K562 (cell line): ENCODE results near the gene TAS2R39. TPM values are rescaled to one million over a fixed set of nuclear protein-coding genes. Genes with fewer than 3 reads are reported as not detected.

Experiments used
- CAMTA2 ChIP-seq: fragments of 250-450 bp; sonication (Bioruptor Pico); conservative IDR thresholded peaks from 2 replicates; pipeline ENCODE4 v1.5.1; 2022
- CHAMP1 ChIP-seq: fragments of 450-650 bp; IDR thresholded peaks from 2 replicates; pipeline ENCODE4 v1.6.1; 2016; ENCODE audit warnings: mild to moderate bottlenecking
- FOXA3 ChIP-seq, 2 experiments: fragments of 450-650 bp in 1 of 2; sonication (generic) in 1 of 2; formaldehyde crosslinking; IDR thresholded peaks in 1 of 2; conservative IDR thresholded peaks in 1 of 2; 2 replicates each; pipeline versions ENCODE4 v1.4.0 to v1.8.0; 2020 to 2022; ENCODE audit warnings: mild to moderate bottlenecking in 2 of 2, missing genetic modification reagents in 1 of 2
- HDAC2 ChIP-seq: fragments of 450-650 bp; IDR thresholded peaks from 2 replicates; pipeline ENCODE4 v1.6.1; 2016; ENCODE audit warnings: mild to moderate bottlenecking
- ID3 ChIP-seq, 2 experiments: fragments of 250-450 bp in 1 of 2; fragments of 450-650 bp in 1 of 2; sonication (Bioruptor Pico) in 1 of 2; IDR thresholded peaks; 2 replicates each; pipeline versions ENCODE4 v1.6.1 to v1.8.0; 2016 to 2021; ENCODE audit warnings: mild to moderate bottlenecking in 2 of 2, moderate library complexity in 2 of 2, missing compliant biosample characterization in 1 of 2, missing genetic modification characterization in 1 of 2
- KHSRP ChIP-seq: fragments of 450-650 bp; IDR thresholded peaks from 2 replicates; pipeline ENCODE4 v1.6.1; 2017
- MAZ ChIP-seq, 2 experiments: fragments of 450-650 bp in 1 of 2; sonication (generic) in 1 of 2; formaldehyde crosslinking; IDR thresholded peaks in 1 of 2; conservative IDR thresholded peaks in 1 of 2; 2 replicates each; pipeline versions ENCODE4 v1.4.0 to v1.5.0; 2020; ENCODE audit warnings: mild to moderate bottlenecking in 1 of 2, missing genetic modification reagents in 1 of 2
- NFRKB ChIP-seq: fragments of 450-650 bp; IDR thresholded peaks from 2 replicates; pipeline ENCODE4 v1.6.1; 2016; ENCODE audit warnings: low read depth
- NR3C1 ChIP-seq: sonication (generic); formaldehyde crosslinking; IDR thresholded peaks from 2 replicates; pipeline ENCODE4 v1.8.1; 2022; ENCODE audit warnings: missing genetic modification reagents
- RFX7 ChIP-seq: fragments of 250-450 bp; sonication (Bioruptor Pico); IDR thresholded peaks from 2 replicates; pipeline ENCODE4 v1.5.1; 2021; ENCODE audit warnings: mild to moderate bottlenecking
- SMAD1 ChIP-seq: fragments of 150-350 bp; IDR thresholded peaks from 2 replicates; pipeline ENCODE4 v1.6.1; 2014; ENCODE audit warnings: low read length, low read depth; ENCODE audit not compliant: partially characterized antibody
- SP1 ChIP-seq: sonication (generic); formaldehyde crosslinking; IDR thresholded peaks from 2 replicates; pipeline ENCODE4 v1.8.1; 2022; ENCODE audit warnings: mild to moderate bottlenecking, missing genetic modification reagents
- TEAD1 ChIP-seq, 2 experiments: fragments of 450-650 bp in 1 of 2; sonication (generic) in 1 of 2; formaldehyde crosslinking; IDR thresholded peaks; 2 replicates each; pipeline versions ENCODE4 v1.4.0 to v1.8.0; 2020 to 2022; ENCODE audit warnings: mild to moderate bottlenecking in 2 of 2, missing genetic modification reagents in 1 of 2
- TOE1 ChIP-seq, 2 experiments: fragments of 450-650 bp in 1 of 2; sonication (generic) in 1 of 2; formaldehyde crosslinking in 1 of 2; IDR thresholded peaks; 2 replicates each; pipeline versions ENCODE4 v1.7.1 to v1.8.0; 2016 to 2022; ENCODE audit warnings: borderline replicate concordance in 2 of 2, mild to moderate bottlenecking in 2 of 2, antibody characterized with exemption in 1 of 2, inconsistent platforms in 1 of 2, low read depth in 1 of 2, missing genetic modification reagents in 1 of 2, moderate library complexity in 1 of 2
- ZBTB33 ChIP-seq: sonication (generic); formaldehyde crosslinking; IDR thresholded peaks from 2 replicates; pipeline ENCODE4 v1.8.1; 2023; ENCODE audit warnings: mild to moderate bottlenecking, missing genetic modification reagents
- ZFP36 ChIP-seq: fragments of 150-350 bp; IDR thresholded peaks from 2 replicates; pipeline ENCODE4 v1.6.1; 2018; ENCODE audit warnings: low read length, low read depth; ENCODE audit not compliant: partially characterized antibody
- ZNF133 ChIP-seq: fragments of 250-450 bp; sonication (Bioruptor Pico); IDR thresholded peaks from 2 replicates; pipeline ENCODE4 v1.4.0; 2020; ENCODE audit warnings: mild to moderate bottlenecking
- ZNF41 ChIP-seq: fragments of 250-450 bp; sonication (Bioruptor Pico); conservative IDR thresholded peaks from 2 replicates; pipeline ENCODE4 v1.4.0; 2020; ENCODE audit warnings: mild to moderate bottlenecking
- ZNF507 ChIP-seq: conservative IDR thresholded peaks from 2 replicates; pipeline ENCODE4 v1.6.1; 2017; ENCODE audit warnings: missing genetic modification characterization, missing compliant biosample characterization
- ZNF561 ChIP-seq: fragments of 450-650 bp; formaldehyde crosslinking; conservative IDR thresholded peaks from 2 replicates; pipeline ENCODE4 v1.4.0; 2020; ENCODE audit warnings: mild to moderate bottlenecking, moderate library complexity
- ZNF655 ChIP-seq: fragments of 250-450 bp; sonication (Bioruptor Pico); IDR thresholded peaks from 2 replicates; pipeline ENCODE4 v1.5.0; 2021
- polyA plus RNA-seq, 8 experiments: library from polyadenylated mRNA; depleted of rRNA in 4 of 8; stranded (reverse) in 5 of 8; unstranded in 3 of 8; fragments of >200 nt; fragmentation: Nextera tagmentation in 2 of 8; fragmentation: Illumina TruSeq in 1 of 8; extraction: Ambion mirVana in 2 of 8; extraction: Trizol in 1 of 8; gene quantifications; 2 replicates each; pipeline versions ENCODE4 v1.2.1 to v1.2.3, GENCODE V29; 2011 to 2014; ENCODE audit warnings: inconsistent platforms in 1 of 8, missing spikeins in 1 of 8
- total RNA-seq, 7 experiments: library from RNA; depleted of rRNA in 6 of 7; stranded (reverse); fragments of >200 nt in 6 of 7; fragmentation: Illumina TruSeq in 2 of 7; extraction: Trizol in 2 of 7; gene quantifications; 2 replicates each; pipeline versions ENCODE4 v1.2.1 to v1.2.3, GENCODE V29; 2011 to 2021; ENCODE audit warnings: low replicate concordance in 1 of 7

The TAS2R39 gene
- total and polyA plus RNA-seq, 9 of the 15 experiments (the other 6 are each of a cell fraction or from before 2014, with no cell fraction given): not detected

DNA sequence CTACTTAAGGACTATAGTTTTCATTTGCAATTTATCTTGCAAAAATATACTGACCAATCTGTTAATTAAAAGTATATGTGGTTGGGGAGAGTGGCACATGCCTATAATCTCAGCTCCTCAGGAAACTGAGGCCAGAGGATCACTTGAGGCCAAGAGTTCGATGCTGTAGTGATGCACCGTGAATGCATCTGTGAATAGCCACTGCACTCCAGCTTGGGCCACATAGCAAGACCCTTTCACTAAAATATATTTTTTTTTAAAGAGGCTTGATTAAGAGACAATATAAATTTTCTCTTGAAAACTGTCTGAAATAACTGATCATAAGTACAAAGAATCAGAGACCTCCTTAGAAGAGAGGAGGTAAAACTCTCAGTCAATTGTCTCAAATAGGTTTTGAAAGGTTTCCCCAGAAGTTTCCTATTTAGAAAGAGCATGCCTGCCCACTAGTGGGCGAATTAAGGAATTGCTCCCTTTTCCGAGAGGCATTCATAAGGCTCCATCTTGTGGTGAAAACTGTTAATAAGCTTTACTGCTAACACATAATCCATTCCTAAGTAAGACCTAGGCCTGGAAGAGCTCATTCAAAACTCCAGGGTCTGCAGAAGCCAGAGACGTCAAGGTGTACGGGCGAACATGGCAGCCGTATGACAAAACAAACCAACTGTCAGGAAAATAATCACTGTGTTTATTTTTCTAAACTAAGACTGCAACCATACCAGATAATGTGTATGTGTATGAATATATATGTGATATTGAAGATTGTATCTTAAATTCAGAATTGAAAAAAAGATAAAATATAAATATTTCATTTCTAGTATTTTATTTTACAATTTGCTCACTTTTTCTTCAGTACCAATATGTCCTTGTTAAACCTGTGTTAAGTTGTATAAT, 31.8 kb downstream of the TAS2R39 start (continued):
- peak; percentile 64; the same call in 1 of the 2 replicates for TF ChIP-seq CHAMP1
- peak in 1 of 2 experiments; percentile 23; a peak in 1 of 4 replicates for TF ChIP-seq MAZ (CRISPR knock-in tag; conservative IDR thresholded peaks at IDR 0.05 in 1 of 2, IDR thresholded peaks at IDR 0.05 in 1 of 2)
- TF ChIP-seq RFX7: no peak
- TF ChIP-seq FOXA3 (CRISPR knock-in tag; conservative IDR thresholded peaks at IDR 0.05 in 1 of 2, IDR thresholded peaks at IDR 0.05 in 1 of 2): no peak
- no peak for TF ChIP-seq CAMTA2
- no peak for TF ChIP-seq ID3 (CRISPR knock-in tag; IDR thresholded peaks at IDR 0.05)
- peak; percentile 45; the same call in 1 of the 2 replicates for TF ChIP-seq ID3 (tag; IDR thresholded peaks at IDR 0.05)
- no peak for TF ChIP-seq SMAD1
- TF ChIP-seq SP1 (CRISPR knock-in tag): peak; percentile 34; the same call in 1 of the 2 replicates
- no peak for TF ChIP-seq ZBTB33 (CRISPR knock-in tag)
- TF ChIP-seq ZNF41 (CRISPR knock-in tag): no peak
- no peak for TF ChIP-seq KHSRP
- TF ChIP-seq ZNF655 (CRISPR knock-in tag): no peak
- TF ChIP-seq ZNF561 (CRISPR knock-in tag): no peak
- no peak for TF ChIP-seq HDAC2
- no peak for TF ChIP-seq ZNF133 (CRISPR knock-in tag)
- TF ChIP-seq TEAD1 (CRISPR knock-in tag; IDR thresholded peaks at IDR 0.05): peak in 1 of 2 experiments; percentile 18; a peak in 1 of 4 replicates
- no peak for TF ChIP-seq TOE1 (IDR thresholded peaks at IDR 0.05; ENCODE audit: borderline replicate concordance)
- no peak for TF ChIP-seq TOE1 (CRISPR knock-in tag; IDR thresholded peaks at IDR 0.05; ENCODE audit: borderline replicate concordance, low read depth)
- TF ChIP-seq NFRKB: no peak
- no peak for TF ChIP-seq NR3C1
- no peak for TF ChIP-seq ZFP36
- TF ChIP-seq ZNF507 (tag): no peak
